A549 (cell line): ENCODE data around the gene PYROXD2. TPM values are rescaled to one million over a fixed set of nuclear protein-coding genes. Genes with fewer than 3 reads are reported as not detected.

Experiments
- ATAC-seq, 2 experiments: fragments of 200-7000 bp in 1 of 2; fragments of >200 bp in 1 of 2; cut with Nextera tagmentation in 1 of 2; cut with Tn5 transposase in 1 of 2; 3 replicates each; pipeline versions ENCODE4 v1.8.0 to v1.9.1; 2018 to 2020; ENCODE audit warnings: mild to moderate bottlenecking in 1 of 2, moderate library complexity in 1 of 2
- CTCF ChIA-PET: fragments of 300-600 bp; sonication (Branson Sonifier 250); formaldehyde crosslinking; extraction: SDS; loops from one replicate; lab custom pipeline; 2021; ENCODE audit warnings: antibody characterized with exemption, inconsistent platforms; lab: Yijun Ruan, JAX
- POLR2A ChIA-PET: fragments of 350-600 bp; formaldehyde crosslinking; extraction: SDS; loops from one replicate; lab custom pipeline; 2021; ENCODE audit warnings: antibody characterized with exemption, inconsistent platforms; lab: Yijun Ruan, JAX
- DNase-seq, 2 experiments: peaks; one replicate each; pipeline versions ENCODE4 v3.0.0 to v3.0.0-alpha.2; 2011 to 2016; ENCODE audit warnings: low read depth in 1 of 2, low spot score in 1 of 2
- FAIRE-seq: peaks from 2 replicates; lab custom pipeline; 2011; peaks lifted over from hg19 to GRCh38; lab: Jason Lieb, UNC
- H3K27ac ChIP-seq, 2 experiments: fragments of >200 bp; sonication (Bioruptor Twin); formaldehyde crosslinking; 3 replicates each; pipeline ENCODE4 v1.5.1; 2016 to 2017
- H3K4me1 ChIP-seq: fragments of >200 bp; sonication (Bioruptor Twin); formaldehyde crosslinking; 3 replicates; pipeline ENCODE4 v1.6.1; 2016
- H3K4me2 ChIP-seq: fragments of >200 bp; sonication (Bioruptor Twin); formaldehyde crosslinking; 3 replicates; pipeline ENCODE4 v1.6.1; 2016
- H3K4me3 ChIP-seq: fragments of >200 bp; sonication (Bioruptor Twin); formaldehyde crosslinking; 3 replicates; pipeline ENCODE4 v1.5.1; 2016
- H3K9me3 ChIP-seq: fragments of >200 bp; sonication (Bioruptor Twin); formaldehyde crosslinking; 3 replicates; pipeline ENCODE4 v1.6.1; 2016
- BCL3 ChIP-seq: fragments of >200 bp; sonication (Bioruptor Twin); formaldehyde crosslinking; IDR thresholded peaks from 3 replicates; pipeline ENCODE4 v1.6.1; 2016
- CBX2 ChIP-seq: fragments of 200-600 bp; sonication (generic); IDR thresholded peaks from 2 replicates; pipeline ENCODE4 v1.6.1; 2016; ENCODE audit warnings: low read depth, mild to moderate bottlenecking, borderline replicate concordance
- CEBPB ChIP-seq, 2 experiments: fragments of >200 bp in 1 of 2; sonication (Bioruptor Twin) in 1 of 2; formaldehyde crosslinking in 1 of 2; IDR thresholded peaks; 2 replicates each; pipeline ENCODE4 v1.6.1; 2012 to 2016
- CHD4 ChIP-seq: fragments of 200-600 bp; sonication (generic); IDR thresholded peaks from 2 replicates; pipeline ENCODE4 v1.6.1; 2016; ENCODE audit warnings: antibody characterized with exemption, mild to moderate bottlenecking, borderline replicate concordance
- EHMT2 ChIP-seq: fragments of 200-600 bp; sonication (generic); IDR thresholded peaks from 2 replicates; pipeline ENCODE4 v1.6.1; 2016; ENCODE audit warnings: antibody characterized with exemption, low read depth, mild to moderate bottlenecking, moderate library complexity
- ELK1 ChIP-seq: fragments of 150-350 bp; IDR thresholded peaks from 2 replicates; pipeline ENCODE4 v1.6.1; 2014; ENCODE audit warnings: low read depth, mild to moderate bottlenecking, low read length
- FOSB ChIP-seq: fragments of 250-450 bp; sonication (Bioruptor Pico); IDR thresholded peaks from 2 replicates; pipeline ENCODE4 v1.5.0; 2020; ENCODE audit warnings: mild to moderate bottlenecking, moderate library complexity
- FOSL2 ChIP-seq, 2 experiments: fragments of 450-650 bp in 1 of 2; fragments of >200 bp in 1 of 2; sonication (Bioruptor Twin) in 1 of 2; formaldehyde crosslinking; IDR thresholded peaks; 2 replicates each; pipeline versions ENCODE4 v1.5.0 to v1.6.1; 2016 to 2020; ENCODE audit warnings: mild to moderate bottlenecking in 1 of 2, moderate library complexity in 1 of 2
- FOXS1 ChIP-seq: fragments of 250-450 bp; sonication (Bioruptor Pico); IDR thresholded peaks from 2 replicates; pipeline ENCODE4 v1.5.0; 2020; ENCODE audit warnings: mild to moderate bottlenecking, moderate library complexity
- HDAC2 ChIP-seq: fragments of 200-600 bp; sonication (generic); IDR thresholded peaks from 2 replicates; pipeline ENCODE4 v1.6.1; 2016
- HES2 ChIP-seq: fragments of >200 bp; sonication (Bioruptor Twin); formaldehyde crosslinking; IDR thresholded peaks from 2 replicates; pipeline ENCODE4 v1.6.1; 2016
- HOXA7 ChIP-seq: fragments of 250-450 bp; sonication (Bioruptor Pico); IDR thresholded peaks from 2 replicates; pipeline ENCODE4 v1.5.0; 2020; ENCODE audit warnings: mild to moderate bottlenecking, moderate library complexity
- HOXB5 ChIP-seq: fragments of 250-450 bp; sonication (Bioruptor Pico); IDR thresholded peaks from 2 replicates; pipeline ENCODE4 v1.5.0; 2020; ENCODE audit warnings: mild to moderate bottlenecking, moderate library complexity
- JUN ChIP-seq, 2 experiments: fragments of >200 bp; sonication (Bioruptor Twin); formaldehyde crosslinking; IDR thresholded peaks; 2 replicates in 1 of 2; 3 replicates in 1 of 2; pipeline ENCODE4 v1.6.1; 2016 to 2017
- JUNB ChIP-seq: fragments of >200 bp; sonication (Bioruptor Twin); formaldehyde crosslinking; IDR thresholded peaks from 2 replicates; pipeline ENCODE4 v1.6.1; 2016
- KDM5A ChIP-seq: fragments of 200-600 bp; sonication (generic); IDR thresholded peaks from 2 replicates; pipeline ENCODE4 v1.6.1; 2016; ENCODE audit warnings: antibody characterized with exemption, mild to moderate bottlenecking
- NFE2L2 ChIP-seq: fragments of 150-350 bp; conservative IDR thresholded peaks from 2 replicates; pipeline ENCODE4 v1.6.1; 2014; ENCODE audit warnings: low read length
- PBX3 ChIP-seq: IDR thresholded peaks from 2 replicates; pipeline ENCODE4 v1.6.1; 2012
- PHF8 ChIP-seq: fragments of 200-600 bp; sonication (generic); IDR thresholded peaks from 2 replicates; pipeline ENCODE4 v1.6.1; 2016; ENCODE audit warnings: low read depth, mild to moderate bottlenecking, antibody characterized with exemption, moderate library complexity, borderline replicate concordance
- RARB ChIP-seq: fragments of 250-450 bp; sonication (Bioruptor Pico); IDR thresholded peaks from 2 replicates; pipeline ENCODE4 v1.8.0; 2021; ENCODE audit warnings: mild to moderate bottlenecking, moderate library complexity
- REST ChIP-seq: fragments of 200-600 bp; sonication (generic); IDR thresholded peaks from 2 replicates; pipeline ENCODE4 v1.6.1; 2016; ENCODE audit warnings: antibody characterized with exemption, mild to moderate bottlenecking, moderate library complexity
- RFX5 ChIP-seq: fragments of 450-650 bp; IDR thresholded peaks from 2 replicates; pipeline ENCODE4 v1.7.1; 2014; ENCODE audit warnings: antibody characterized with exemption, mild to moderate bottlenecking, moderate library complexity
- RNF2 ChIP-seq: fragments of 200-600 bp; sonication (generic); IDR thresholded peaks from 2 replicates; pipeline ENCODE4 v1.6.1; 2016; ENCODE audit warnings: low read depth, mild to moderate bottlenecking, antibody characterized with exemption, moderate library complexity, borderline replicate concordance
- SMC3 ChIP-seq: fragments of >200 bp; sonication (Bioruptor Twin); formaldehyde crosslinking; IDR thresholded peaks from 3 replicates; pipeline ENCODE4 v1.6.1; 2018; ENCODE audit warnings: inconsistent platforms
- SREBF2 ChIP-seq: fragments of 450-650 bp; IDR thresholded peaks from 2 replicates; pipeline ENCODE4 v1.6.1; 2014; ENCODE audit warnings: mild to moderate bottlenecking, moderate library complexity
- TFCP2L1 ChIP-seq: fragments of 250-450 bp; sonication (Bioruptor Pico); IDR thresholded peaks from 2 replicates; pipeline ENCODE4 v1.5.0; 2021; ENCODE audit warnings: mild to moderate bottlenecking
- ZC3H11A ChIP-seq: fragments of 450-650 bp; IDR thresholded peaks from 2 replicates; pipeline ENCODE4 v1.6.1; 2014; ENCODE audit warnings: antibody characterized with exemption, mild to moderate bottlenecking
- WGBS: methylation state at CpG from one replicate; pipeline ENCODE4 v1.1.6; 2017; ENCODE audit errors: missing lambda C conversion rate; 5-methylcytosine and 5-hydroxymethylcytosine counted together
- polyA plus RNA-seq, 4 experiments: library from polyadenylated mRNA; depleted of rRNA in 3 of 4; stranded (reverse); fragments of >200 nt; fragmentation: RNase III in 1 of 4; extraction: RNeasy Plus Mini Kit Qiagen cat#74134 plus additional on column Dnase treatment in 1 of 4; gene quantifications; 2 replicates in 3 of 4; 3 replicates in 1 of 4; pipeline ENCODE4 v1.2.3, GENCODE V29; 2011 to 2017

The PYROXD2 gene
- polyA plus RNA-seq, 2 of the 4 experiments (the other 2 are of a cell fraction) = 4.6 to 6.3 TPM

GRCh38 chr10:98444314-98445006 is 29.5 kb upstream of the PYROXD2 start:
- ChIA-PET POLR2A (no interaction called here), CTCF (interaction anchor here (1.5 to 1.8 kb wide), 2 partner anchors 8 to 23 kb away, joined by 5 to 9 read pairs; no protein-coding TSS in a partner anchor)
- FAIRE-seq = no peak

GRCh38 chr10:98438715-98439114 is 23.7 kb upstream of the PYROXD2 start:
- FAIRE-seq (no peak), DNase-seq (no peak), ATAC-seq (no peak)
- ChIA-PET CTCF (no interaction called here), POLR2A (no interaction called here)
- Histone ChIP-seq H3K27ac (no peak overlapping the region), H3K4me1 (no peaks in the 10 kb centered on the region), H3K4me3 (no peak overlapping the region), H3K9me3 (no peaks in the 10 kb centered on the region), H3K4me2 (no peak overlapping the region)
- WGBS = 89% methylated on average over 4 of the region's 4 CpGs
- TF ChIP-seq KDM5A (no peak), BCL3 (no peak), SREBF2 (no peak), HOXA7 (CRISPR knock-in tag) (no peak), FOSL2 (IDR thresholded peaks at IDR 0.05) (no peak), FOSL2 (CRISPR knock-in tag; IDR thresholded peaks at IDR 0.05) (no peak), JUN (IDR thresholded peaks at IDR 0.05) (no peak), TFCP2L1 (no peak), NFE2L2 (no peak), PBX3 (no peak), RARB (CRISPR knock-in tag) (no peak), FOSB (no peak), ZC3H11A (no peak)

More at GRCh38 chr10:98444314-98445006, 29.5 kb upstream of the PYROXD2 start:
- Histone ChIP-seq H3K4me1 (peaks cover 3% of the 10 kb centered on the region; the same call in 1 of the 3 replicates), H3K4me3 (no peak overlapping the region), H3K27ac (no peak overlapping the region), H3K4me2 (no peak overlapping the region), H3K9me3 (peaks cover 6% of the 10 kb centered on the region; the same call in 2 of the 3 replicates)
- WGBS = 91% methylated on average over 9 of the region's 9 CpGs
- TF ChIP-seq REST (no peak), RFX5 (no peak), SMC3 (no peak), TFCP2L1 (no peak), HOXB5 (CRISPR knock-in tag) (no peak), HES2 (no peak), RNF2 (no peak), CHD4 (no peak), FOXS1 (CRISPR knock-in tag) (no peak), CBX2 (no peak), EHMT2 (no peak), ELK1 (no peak), PBX3 (no peak), JUNB (no peak), CEBPB (IDR thresholded peaks at IDR 0.05) (no peak), HDAC2 (no peak), PHF8 (no peak)
- DNase-seq = no peak
- no peak for ATAC-seq
